OCI-M2 (cell line): ENCODE results near the gene BANK1.
"Not testable (repeated sequence)": the region's sequence is repeated elsewhere in the genome, so short reads cannot be mapped to it uniquely, and the experiment has no call there.

Experiments used
- DNase-seq: peaks from one replicate; lab custom pipeline; 2025; ENCODE audit not compliant: unreplicated experiment; lab: John Stamatoyannopoulos, UW

Gene BANK1

DNA sequence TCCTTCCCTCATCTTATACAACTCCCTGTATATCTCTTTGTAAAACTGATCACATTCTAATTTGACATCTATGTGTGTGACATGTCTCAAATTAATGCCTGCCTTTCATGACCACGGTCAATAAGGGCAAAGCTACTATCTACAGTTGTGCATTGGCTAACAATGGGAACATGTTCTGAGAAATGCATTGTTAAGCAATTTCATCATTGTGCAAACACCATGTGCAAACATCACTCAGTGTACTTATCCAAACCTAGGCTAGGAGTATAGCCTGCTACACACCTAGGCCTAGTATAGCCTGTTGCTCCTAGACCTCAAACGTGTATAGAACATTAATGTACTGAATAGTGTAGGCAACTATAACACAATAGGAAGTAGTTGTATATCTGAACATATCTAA lies 95.0 kb downstream of the BANK1 start:
- DNase-seq = no peak

DNA sequence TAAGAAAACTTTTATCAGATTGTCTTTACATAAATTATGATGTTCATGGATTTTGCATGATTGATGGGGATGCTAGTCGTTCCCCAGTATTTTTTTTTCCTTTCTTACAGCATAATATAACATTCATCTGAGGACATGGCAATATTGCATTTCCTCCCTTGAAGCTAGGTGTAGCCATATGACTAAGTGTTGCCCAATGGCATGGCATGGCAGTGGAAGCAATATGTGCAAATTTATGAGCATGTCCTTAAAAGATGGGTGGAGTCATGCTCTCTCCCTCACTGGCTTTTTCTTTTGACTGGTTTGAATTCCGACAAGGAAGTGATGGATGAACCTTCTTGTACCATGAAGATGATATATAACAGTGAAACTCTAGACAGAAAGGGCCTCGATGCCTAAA lies 96.3 kb downstream of the BANK1 start:
- no peak for DNase-seq

DNA sequence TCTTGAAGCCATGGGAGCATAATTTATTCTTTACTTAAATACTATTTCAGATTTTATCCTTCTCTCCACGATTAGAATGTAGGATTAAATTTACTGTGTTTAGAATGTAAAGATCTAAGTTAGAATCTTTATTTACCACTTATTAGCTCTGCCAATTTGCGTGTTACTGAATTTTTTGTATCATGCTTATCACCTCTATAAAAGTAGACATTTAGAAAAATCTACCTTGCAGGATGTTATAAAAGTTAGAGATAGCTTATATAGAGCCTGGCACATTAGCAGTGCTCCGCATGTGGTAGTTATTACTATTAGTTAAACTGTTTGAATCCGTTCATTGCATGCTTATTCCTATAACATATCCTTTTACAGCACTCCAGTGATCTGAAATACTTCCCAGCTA lies 97.9 kb downstream of the BANK1 start:
- no peak for DNase-seq

DNA sequence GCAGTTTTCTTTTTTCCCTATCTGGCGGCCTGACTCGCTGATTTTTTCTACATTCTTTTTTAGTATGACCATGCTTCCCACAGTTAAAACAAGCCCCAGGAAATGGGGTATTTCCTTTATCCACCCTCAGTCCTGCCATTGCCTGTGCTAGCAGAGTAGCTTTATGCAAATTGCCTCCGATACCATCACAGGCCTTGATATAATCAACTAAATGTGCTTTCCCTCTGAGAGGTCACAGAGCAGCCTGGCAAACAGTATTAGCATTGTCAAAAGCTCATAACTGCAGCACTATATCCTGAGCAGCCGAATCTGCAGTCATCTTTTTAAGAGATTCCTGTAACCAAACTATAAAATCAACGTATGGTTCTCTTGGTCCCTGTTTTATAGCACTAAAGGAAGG lies 115.0 kb downstream of the BANK1 start:
- not testable (repeated sequence) for DNase-seq

DNA sequence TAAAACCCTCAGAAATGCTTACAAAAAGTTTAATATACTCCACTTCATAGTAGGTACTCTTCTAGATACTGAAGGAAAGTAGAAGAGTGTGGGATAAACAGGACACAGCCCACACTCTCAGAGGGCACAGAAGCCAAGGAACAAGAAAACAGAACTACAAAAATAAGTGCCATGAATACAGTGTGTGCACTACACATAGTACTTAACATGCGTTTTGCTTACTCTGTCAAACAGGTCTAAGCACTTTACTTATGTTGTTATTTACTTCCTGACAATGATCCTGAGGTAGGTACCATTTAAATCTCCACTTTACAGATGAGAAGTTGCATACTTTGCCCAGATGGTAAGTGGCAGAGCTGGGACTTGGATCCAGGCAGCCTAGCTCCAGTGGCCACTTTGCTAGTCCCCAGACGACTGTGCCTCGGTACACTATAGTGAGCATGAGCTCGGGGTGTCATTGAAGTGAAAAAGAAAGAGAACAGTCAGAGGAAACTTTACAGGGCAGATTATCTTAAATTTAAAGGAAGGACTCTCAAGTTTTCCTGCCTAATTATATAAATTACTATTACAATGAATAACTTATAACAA lies 120.3 kb downstream of the BANK1 start:
- DNase-seq = no peak

DNA sequence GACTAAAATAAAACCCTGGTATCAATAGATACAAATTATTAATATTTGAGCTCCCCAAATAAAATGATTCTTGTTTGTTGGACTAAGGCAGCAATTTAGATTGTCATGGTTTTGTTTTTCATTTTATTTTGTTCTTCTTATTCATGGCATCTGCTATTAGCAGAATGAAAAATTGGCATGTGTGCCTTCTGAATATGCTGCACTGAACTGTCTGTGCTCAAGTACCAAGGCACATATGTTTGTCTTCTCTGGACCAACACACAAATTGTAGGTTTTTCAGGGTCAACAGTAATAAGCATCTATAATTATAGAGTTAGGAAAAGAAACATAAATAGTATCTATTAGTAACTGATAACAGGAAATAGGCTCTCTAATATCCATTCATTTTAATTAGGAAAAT lies 121.1 kb downstream of the BANK1 start:
- DNase-seq = no peak

DNA sequence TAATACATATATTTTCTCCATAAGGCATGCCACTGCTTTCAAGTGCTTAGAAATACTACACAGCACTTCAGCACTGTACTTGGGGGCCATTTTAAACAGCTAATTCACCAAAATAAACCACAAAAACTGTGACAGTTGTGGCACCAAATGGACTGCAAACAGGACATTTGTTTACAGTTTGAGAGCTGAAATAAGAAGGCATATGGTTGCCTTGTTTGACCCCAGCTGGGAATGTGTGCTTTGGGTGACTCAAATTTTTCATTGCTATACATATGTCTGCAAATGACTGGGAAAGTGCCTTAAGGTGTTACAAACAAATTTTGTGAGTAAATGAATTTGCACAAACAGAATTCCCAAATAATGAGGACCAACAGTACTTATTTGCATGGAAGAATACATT lies 124.2 kb downstream of the BANK1 start:
- no peak for DNase-seq

DNA sequence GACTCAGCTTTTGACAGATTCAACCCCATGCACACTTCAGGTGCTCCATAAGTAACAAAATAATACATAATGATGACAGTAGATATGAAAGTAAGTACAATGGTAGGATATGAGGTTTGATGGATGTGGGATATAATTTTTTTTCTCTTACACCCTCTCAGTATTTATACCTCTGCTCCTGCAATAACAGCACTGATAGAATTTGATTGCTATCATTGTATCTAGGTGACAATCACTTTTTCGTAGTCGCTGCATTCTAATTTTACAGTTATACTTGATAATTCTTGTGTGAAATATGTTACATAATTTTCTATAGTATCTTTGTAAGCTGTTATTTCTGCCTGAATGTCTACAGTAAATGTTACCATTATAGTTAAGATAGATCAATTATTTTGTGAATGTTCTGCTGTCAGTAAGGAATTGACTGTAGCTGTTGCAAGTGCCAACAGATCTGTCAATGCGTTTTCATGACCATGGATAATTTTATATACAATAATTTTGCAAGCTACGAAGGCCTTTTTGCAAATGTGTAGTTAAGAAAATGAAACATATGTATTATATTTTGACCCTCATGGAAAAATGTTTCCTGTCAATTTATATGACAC lies 128.9 kb downstream of the BANK1 start:
- DNase-seq = no peak

DNA sequence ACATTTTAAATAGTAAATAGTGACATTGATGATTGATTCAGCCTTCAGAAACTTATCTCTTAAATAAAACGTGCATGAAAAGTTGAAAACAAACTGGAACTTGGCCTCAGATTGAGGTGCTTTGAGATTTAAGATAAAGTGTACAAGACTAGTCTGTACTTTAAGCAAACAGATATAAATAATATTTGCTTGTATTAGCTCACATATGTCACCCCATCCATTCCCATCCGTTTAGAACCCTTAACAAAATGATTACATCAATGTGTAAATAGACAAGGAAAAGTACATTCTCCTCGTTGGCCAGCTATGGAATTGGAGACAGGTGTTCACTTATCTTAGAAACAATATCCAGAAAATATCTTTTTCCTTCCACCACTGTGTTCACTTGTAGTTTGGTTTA lies 130.8 kb downstream of the BANK1 start:
- DNase-seq = no peak

DNA sequence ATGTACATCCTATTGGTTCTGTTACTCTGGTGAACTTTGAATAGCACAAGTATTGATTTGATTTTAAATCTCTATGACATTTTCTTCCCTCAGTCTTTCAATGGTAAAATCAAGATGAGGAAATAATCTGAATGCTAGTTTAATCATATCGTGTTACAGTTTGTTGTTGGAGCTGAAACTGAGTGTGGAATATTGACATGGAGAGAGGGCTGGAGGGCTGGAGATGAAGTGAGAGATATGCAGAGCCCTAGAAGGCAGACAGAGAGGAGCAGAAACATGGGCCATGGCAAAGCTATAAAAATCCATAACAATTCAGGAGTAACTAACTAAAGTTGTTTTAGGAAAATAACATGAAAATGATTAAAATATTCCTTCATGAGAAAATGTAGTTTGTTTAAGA lies 141.1 kb downstream of the BANK1 start:
- DNase-seq = no peak

DNA sequence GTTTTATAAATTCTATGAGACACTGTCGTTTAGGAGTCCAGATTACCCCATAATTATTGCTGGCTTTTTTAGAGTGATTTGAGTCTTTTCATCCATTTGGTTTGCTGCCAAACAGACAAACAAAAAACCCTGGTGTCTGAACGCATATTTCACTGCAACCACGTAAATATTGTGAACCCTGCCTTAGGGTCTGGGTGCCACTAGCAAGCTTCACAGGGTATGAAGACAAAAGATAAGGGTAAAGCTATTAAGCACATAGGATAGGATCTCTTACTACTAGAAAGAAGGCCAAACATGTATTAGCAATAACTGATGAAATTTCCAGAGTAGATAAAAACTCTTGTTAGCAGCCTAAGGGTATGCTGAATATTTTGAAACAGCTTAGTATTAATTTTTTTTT lies 143.3 kb downstream of the BANK1 start:
- DNase-seq = no peak

DNA sequence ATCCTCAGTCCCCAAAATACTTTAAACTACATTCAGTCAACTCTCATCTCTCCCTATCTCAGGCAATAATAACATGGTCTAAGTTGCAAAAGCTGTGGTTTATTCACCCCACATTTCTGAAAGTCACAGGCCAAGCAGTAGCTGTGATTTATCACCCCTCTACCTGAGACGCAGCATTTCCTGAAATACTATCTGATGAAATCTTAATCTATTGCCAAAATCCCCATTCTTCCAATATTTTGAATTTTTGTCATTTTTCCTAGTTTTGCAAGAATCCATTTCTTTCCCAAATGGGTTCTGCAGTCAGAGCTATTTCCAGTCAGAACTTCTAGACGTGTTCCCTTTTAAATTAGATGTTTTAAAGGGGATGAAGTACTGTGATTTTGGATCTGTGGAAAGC lies 148.3 kb downstream of the BANK1 start:
- DNase-seq = no peak

DNA sequence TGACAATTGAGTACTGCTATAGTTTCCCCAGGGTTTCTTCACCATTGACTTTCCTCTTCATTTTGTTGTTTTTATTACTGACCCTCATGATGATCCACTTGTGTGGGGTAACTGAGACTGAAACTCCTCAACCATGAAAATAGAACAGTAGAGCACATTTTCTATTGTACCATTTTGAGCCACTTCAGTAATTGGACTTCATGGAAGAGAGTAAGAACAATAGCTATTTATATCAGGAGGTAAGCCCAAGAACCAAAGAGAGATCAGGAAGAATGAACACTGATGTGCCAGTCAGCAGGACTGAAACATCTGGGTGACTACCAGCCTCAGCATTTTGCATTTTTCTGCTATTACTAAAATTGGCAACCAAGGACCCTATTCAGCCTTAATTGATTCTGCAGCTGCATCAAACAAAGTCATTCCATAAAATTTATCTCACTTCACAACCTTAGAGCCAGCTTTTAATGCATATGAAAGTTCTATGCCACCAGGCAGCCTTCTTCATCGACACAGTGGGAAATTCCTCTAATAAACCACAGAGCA lies 151.4 kb downstream of the BANK1 start:
- no peak for DNase-seq

DNA sequence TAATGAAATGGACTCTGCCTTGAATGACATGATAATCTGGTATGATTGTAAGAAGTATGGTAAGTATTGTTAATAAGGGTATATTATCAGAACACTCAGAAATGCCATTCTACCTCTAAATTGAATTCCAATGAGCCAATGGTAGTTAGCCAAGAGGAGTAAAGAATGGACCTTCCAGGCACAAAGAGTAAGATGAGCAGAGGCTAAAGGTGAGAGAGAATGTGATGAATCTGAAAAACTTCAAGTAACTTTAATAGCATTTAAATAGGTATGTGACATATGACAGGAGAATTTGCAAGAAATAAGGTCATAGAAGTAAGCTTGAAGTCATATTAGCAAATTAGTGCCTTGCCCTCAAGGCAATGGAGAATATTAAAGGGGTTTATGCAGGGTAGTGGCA lies 152.4 kb downstream of the BANK1 start:
- no peak for DNase-seq

DNA sequence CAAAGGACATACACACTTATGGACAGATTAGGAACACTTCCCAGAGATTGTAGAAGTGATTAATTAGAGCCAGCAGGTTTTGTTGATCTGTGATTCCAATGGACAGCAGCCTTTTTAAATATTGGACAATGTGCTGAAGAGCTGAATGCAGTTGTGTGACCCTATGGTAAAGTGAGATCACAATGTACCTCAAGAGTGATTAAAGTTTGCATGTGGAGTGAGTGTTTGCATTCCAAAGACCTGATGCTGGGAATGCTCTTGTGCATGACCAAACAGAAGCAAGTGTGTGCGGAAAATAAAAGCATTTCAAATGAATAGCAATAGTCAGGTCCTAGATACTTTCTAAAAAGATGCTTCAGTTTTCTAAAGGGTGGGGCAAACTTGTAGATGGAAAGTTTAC lies 154.1 kb downstream of the BANK1 start:
- no peak for DNase-seq

DNA sequence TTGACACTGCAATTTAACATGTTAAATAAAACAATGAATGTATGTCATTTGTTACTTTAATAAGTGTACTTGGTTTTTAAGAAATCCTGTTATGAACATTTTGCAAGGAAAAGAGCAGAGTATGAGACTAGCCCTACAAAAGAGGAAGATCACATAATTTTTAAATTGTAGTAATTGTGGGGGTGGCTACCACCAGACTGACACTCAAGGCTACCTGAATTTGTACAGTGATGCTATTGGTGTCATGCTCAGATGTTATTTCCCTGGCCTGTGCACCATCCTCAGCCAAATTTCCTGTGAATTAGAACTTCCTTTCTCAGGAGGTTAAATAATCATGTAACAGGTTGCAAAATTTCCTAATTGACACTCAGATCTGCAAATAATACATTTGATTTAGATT lies 157.5 kb downstream of the BANK1 start:
- no peak for DNase-seq

DNA sequence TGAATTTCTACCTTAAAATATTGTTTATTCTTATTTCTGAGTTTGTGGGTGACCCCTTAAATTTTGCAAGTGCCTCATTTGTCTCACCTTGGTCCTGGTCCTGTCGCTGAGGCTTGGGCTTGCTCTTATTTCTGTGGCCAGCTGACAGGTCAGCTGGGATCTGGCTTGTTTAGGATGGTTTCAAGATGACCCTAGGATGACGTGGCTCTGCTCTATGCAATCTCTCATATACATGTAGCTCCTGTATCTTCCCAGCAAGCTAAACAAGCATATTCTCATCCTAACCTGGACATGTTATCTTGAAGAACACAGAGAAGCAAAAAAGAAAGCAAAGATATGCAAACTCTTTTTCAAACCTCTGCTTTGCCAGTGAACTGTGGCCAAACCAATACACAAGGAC lies 158.4 kb downstream of the BANK1 start:
- DNase-seq = no peak

DNA sequence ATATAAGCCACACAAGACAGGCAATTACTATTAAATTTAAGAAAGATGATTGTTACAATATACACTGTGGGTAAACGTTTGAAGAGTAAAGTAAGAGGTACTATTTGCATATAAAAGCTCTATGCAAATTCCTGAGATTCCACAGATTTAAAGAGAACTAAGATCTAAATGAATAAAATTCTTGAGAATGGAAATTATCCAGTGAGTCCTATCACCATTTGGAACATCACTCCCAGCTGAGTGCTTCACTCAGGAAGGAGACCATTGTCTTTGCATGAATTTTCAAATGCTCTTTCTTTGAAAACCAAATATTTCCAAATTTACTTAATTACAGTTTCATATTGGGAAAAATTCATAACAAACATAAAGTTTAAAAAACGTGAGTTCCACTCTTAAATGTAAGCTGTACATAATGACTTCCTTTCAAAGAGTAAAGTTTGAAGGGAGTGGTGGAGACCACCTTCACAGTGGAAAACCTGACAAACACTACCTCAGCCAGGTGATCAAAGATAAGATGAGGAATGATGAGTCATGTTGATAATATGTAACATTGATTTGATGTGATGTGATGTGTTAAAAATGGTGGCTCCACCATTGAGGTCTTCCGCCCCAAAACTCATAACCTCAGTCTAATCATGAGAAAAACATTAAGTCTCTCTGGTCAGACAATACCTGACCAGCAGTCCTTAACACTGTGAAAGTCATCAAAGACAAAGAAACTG lies 159.9 kb downstream of the BANK1 start:
- no peak for DNase-seq

DNA sequence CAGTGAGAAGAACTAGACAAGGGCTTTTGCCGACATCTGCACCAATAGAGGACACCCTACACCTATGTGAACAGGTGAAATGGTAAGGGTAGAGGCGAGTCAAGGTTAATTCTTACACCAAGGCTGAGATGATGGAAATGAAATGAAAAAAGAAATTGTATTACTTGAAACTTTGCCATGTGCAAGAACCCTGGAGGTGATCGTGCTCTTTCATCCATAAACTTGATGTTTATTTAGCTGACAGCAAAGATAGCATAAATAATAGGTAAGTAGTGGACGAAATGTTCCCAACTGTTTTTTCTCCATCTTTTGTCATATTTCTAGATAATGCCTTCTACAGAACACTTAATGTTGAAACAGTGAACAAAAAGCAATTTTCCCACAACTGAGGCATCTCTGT lies 162.5 kb downstream of the BANK1 start:
- DNase-seq = no peak

DNA sequence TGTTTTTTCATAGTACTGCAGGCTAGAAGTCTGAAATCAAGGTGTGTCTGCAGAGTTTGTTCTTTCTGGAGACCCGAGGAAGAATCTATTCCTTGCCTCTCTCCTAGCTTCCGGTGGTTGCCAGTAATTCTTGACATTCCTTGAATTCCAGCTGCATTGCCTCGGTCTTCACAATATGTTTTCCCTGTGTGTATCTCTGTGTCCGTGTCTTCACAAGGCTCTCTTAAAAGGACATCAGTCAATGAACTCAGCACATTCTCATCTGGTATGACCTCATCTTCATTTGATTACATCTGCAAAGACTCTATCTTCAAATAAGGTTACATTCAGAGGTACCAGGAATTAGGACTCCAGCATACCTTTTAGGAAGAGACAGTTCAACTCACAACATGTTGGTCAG lies 163.4 kb downstream of the BANK1 start:
- no peak for DNase-seq

DNA sequence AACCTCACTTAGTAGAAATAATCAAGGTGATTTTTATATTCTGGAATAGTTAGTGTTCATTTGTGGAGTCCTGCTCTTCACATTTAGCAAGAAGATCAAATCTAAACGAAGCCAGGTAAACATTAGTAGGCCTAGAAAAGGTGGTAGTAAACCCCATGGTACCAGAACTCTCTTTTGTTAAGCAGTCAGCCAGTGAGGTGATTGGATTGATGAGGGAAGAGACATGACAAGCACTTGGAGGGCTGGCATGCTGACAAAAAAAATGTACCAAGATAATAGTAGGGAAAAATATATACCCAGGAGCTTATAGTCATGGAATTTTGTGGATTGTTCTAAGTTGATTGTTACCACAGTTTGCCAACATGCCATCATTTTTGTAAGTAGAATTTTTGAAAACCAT lies 163.8 kb downstream of the BANK1 start:
- DNase-seq = no peak

DNA sequence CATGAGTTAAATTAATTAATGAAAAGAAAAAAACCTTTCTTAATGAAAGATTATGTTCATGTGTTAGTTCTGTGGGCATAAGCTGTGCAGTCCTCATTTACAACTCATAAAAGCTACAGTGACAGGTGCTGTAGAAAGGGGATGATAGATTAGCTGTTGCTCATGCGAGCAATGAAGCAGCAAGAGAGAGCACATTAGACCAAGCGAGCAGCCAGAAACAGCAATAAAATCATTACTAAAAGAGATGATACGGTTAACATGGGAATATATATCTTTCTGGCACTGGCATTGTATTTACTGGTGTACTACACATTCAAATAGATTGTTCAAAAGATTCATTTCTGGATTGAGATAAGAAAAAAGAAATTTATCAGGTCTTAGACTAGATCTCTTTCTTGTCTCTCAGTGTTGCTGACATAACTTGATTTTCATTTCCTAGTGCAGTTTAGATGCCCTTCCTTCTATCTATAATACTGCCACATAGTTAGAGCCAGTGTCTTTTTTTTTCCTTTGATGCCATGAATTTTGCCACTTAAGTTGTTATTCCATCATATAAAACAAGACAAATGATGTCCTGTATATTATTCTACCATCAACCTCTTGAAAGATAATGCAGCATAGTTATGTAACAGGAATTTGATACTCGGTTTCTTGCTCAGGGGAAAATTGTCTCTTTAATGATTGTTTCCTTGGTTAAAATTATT lies 164.6 kb downstream of the BANK1 start:
- DNase-seq = no peak
